Mammary epithelial cell (primary cell): ENCODE data around the gene NKD1.
A peak's percentile ranks its signal among the peaks of the same experiment; 100 is the strongest.

Experiments
- EZH2 ChIP-seq: IDR thresholded peaks from 2 replicates; pipeline ENCODE4 v1.6.1; 2012; ENCODE audit warnings: low read length, inconsistent platforms, borderline replicate concordance
- TF ChIP-seq, protein P1 (sequence below), 2 donors: IDR thresholded peaks in 1 of 2; conservative IDR thresholded peaks in 1 of 2; 2 replicates each; pipeline ENCODE4 v1.5.1; 2011 to 2012; ENCODE audit warnings: inconsistent platforms in 2 of 2, low read length in 2 of 2, mild to moderate bottlenecking in 2 of 2, control low read depth in 1 of 2, low read depth in 1 of 2; ENCODE audit not compliant: insufficient read depth in 1 of 2; ENCODE audit errors: extremely low read depth in 1 of 2

- TF ChIP-seq, protein P1, sequence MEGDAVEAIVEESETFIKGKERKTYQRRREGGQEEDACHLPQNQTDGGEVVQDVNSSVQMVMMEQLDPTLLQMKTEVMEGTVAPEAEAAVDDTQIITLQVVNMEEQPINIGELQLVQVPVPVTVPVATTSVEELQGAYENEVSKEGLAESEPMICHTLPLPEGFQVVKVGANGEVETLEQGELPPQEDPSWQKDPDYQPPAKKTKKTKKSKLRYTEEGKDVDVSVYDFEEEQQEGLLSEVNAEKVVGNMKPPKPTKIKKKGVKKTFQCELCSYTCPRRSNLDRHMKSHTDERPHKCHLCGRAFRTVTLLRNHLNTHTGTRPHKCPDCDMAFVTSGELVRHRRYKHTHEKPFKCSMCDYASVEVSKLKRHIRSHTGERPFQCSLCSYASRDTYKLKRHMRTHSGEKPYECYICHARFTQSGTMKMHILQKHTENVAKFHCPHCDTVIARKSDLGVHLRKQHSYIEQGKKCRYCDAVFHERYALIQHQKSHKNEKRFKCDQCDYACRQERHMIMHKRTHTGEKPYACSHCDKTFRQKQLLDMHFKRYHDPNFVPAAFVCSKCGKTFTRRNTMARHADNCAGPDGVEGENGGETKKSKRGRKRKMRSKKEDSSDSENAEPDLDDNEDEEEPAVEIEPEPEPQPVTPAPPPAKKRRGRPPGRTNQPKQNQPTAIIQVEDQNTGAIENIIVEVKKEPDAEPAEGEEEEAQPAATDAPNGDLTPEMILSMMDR (conservative IDR thresholded peaks at IDR 0.05 in 1 of 2, IDR thresholded peaks at IDR 0.05 in 1 of 2; ENCODE audit: extremely low read depth in 1 of 2, insufficient read depth in 1 of 2, low read depth in 1 of 2, low read length in 2 of 2) = peak; percentile 29 to 50
- TF ChIP-seq EZH2 = no peak
These were observed 129.2 kb downstream of the NKD1 start for GRCh38 chr16:50677351-50677750.
